ENCODE results near the gene CACNG6.
A peak's percentile ranks its signal among the peaks of the same experiment; 100 is the strongest.

The CACNG6 gene

DNA sequence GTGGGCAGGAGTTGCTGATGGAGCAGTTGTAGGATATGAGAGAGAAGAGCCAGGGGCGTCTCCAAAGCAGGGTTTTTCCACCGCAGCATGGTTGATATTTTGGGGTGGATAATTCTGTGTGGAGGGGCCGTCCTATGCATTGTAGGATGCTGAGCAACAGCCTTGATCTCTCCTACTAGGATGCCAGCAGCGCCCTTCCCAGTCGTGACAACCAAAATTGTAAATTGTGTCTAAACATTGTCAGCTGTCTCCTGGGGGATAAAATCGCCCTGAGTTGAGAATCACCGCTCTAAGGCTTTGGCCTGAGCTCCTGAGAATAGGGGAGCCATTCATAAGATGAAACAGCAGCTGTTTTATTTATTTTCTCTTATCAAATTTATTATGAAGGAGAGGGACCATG is 24.5 kb upstream of the CACNG6 start:
- no peak for DNase-seq (ENCODE audit: low read depth)

DNA sequence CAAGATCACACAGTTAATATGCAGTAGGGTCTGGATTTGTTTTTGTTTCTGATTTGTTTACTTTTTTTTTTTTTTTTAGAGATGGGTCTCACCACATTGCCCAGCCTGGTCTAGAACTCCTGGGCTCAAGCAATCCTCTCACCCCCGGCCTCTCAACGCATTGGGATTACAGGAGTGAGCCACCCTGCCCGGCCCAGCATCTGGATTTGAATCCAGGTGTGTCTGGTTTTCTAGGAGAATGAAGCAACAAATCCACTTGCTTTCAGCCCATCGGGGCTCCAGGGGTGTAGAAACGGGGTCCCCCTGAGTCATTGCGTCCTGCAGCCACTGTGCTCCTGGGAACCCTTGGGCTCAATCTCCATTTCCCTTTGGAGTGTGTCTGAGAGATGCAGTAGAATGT is 22.1 kb upstream of the CACNG6 start:
- no peak for DNase-seq (ENCODE audit: low read depth)

DNA sequence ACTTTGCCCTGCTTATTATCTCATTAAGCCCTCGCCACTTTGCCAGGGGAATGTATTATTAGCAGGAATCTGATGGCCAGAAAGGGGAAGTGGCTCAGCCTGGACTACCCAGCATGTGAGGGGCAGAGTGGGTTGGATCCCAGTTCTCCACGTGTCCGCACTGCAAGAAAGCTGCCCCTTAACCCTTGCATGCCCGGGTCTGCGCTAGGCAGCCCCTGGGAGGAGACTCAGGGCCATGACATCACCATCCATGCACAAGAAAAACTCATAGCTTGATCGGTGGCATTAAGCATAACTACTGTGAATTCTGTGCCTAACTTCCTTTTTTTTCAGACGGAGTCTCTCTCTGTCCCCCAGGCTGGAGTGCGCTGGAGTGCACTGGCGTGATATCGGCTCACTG is 19.8 kb upstream of the CACNG6 start:
- DNase-seq (ENCODE audit: low read depth), result no peak

GRCh38 chr19:53977429-53977990 is 13.9 kb upstream of the CACNG6 start:
- peak; percentile 40 for DNase-seq (ENCODE audit: low read depth)

DNA sequence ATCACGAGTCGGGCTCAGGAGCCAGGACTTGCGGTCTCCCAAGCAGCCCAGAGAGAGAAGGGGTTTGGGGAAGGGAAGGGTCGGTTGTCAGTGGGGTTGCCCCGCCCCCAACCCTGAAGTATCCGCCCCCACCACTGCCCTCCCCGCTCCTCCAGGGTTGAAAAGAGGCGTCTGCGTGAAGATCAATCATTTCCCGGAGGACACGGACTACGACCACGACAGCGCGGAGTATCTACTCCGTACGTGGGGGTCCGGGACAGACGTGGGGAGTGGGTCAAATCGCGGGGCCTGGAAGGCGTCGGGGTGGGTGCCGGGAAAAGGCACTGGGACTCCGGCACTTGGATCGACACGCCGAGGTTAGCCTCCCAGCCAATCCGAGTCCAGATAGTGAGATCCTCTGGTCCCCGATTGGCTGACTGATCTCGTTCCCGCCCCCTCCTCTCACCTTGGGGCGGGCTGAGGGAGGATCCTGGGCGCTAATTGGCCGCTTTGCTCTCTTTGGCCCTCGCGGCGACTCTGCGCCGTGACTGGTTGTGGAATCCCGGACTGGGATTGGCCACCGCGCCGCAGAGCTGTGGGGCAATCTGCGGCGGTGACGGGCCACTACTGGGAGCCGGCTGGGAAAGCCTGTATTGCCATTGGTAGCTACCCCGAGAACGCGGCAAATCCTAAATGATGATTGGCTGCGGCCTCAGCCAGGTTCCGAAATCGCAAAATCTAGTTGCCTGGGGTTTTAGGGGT is 13.3 kb upstream of the CACNG6 start:
- no peak for DNase-seq (ENCODE audit: low read depth)

DNA sequence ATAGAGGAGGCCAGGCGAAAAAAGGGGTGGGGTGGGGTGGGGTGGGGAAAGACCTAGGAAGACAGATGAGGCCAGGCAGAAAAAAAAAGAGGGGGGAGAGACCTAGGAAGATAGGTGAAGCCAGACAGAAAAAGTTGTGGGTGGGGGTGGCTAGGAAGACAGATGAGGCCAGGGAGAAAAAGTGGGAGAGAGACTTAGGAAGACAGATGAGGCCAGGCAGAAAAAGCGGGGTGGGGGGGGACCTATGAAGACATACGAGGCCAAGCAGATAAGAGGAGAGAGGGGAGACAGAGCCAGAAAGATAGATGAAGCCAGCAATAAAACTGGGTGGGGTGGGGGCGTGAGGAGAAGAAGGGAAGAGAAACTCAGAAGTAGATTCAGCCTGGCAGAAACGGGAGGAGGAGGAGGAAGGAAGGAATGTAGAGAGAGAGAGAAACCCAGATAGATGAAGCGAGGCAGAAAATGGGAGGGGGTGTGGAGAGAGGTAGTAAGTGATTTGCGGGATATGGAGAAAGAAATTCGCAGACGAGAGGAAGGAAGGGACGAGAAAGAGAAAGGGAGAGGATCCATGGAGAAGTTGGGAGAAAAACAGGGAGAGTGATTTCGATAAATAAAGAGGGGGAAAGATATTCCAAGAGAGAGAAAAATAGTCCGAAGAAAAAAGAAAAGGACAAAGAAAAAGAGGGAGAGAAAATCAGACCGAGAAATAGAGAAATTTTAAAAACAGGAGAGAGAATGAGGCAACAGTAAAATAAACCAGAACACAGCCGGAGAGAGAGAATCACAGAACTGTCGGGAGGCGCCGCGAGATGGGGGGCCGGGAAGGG is 12.2 kb upstream of the CACNG6 start:
- no peak for DNase-seq (ENCODE audit: low read depth)

- DNase-seq (ENCODE audit: low read depth), result no peak
These were observed 10.7 kb upstream of the CACNG6 start for GRCh38 chr19:53980539-53981375.

DNA sequence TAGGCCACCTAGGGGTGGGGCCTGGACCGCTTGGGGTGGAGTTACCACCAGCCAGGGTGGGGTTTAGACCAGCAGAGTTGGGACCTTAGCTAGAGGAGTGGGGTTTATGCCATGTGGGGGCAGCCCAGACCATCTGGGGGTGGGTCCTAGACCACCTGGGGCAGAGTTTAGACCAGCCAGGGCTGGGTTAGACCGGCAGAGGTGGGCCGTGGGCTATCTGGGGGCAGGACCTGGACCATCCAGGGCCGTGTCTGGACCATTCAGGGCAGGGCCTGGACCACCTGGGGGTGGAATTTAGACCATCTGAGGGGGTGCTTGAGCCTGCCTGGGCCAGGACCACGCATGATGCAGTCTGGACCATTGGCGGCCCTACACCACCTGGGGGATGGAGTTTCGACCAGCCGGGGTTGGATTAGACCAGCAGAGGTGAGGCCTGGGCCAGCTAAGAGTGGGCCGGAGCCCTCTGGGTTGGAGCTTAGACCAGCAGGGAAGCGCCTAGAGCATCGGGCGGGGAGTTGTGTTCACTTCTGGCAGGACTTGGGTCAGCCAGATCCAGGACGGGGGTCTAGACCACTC is 10.0 kb upstream of the CACNG6 start:
- no peak for DNase-seq (ENCODE audit: low read depth)

DNA sequence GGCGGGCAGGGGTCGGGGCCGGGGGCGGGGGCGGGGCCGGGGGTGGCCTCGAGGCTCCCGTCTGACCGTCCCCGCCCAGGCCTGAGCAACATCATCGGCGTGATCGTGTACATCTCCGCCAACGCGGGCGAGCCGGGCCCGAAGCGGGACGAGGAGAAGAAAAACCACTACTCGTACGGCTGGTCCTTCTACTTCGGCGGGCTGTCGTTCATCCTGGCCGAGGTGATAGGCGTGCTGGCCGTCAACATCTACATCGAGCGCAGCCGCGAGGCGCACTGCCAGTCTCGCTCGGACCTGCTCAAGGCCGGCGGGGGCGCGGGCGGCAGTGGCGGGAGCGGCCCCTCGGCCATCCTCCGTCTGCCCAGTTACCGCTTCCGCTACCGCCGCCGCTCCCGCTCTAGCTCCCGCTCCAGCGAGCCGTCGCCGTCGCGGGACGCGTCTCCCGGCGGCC is 9.4 kb upstream of the CACNG6 start:
- no peak for DNase-seq (ENCODE audit: low read depth)

- no peak for DNase-seq (ENCODE audit: low read depth)
These were observed 8.8 kb upstream of the CACNG6 start for GRCh38 chr19:53982611-53983010.

GRCh38 chr19:53983457-53984289 is 7.8 kb upstream of the CACNG6 start:
- no peak for DNase-seq (ENCODE audit: low read depth)

- no peak for DNase-seq (ENCODE audit: low read depth)
These were observed 5.6 kb upstream of the CACNG6 start for GRCh38 chr19:53985863-53986262.

DNA sequence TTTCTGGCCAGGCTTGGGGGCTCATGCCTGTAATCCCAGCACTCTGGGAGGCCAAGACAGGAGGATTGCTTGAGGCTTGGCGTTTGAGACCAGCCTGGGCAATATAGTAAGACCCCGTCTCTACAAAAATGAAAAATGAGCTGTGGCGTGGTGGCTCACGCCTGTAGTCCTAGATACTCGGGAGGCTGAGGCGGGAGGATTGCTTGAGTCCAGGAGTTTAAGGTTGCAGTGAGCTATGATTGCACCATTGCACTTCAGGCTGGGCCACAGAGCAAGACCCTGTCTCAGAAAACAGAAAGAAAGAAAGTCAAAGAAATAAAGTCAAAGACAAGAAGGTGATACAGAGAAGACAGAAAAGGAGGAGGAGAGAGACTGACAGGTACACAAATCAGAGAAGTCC is 2.5 kb upstream of the CACNG6 start:
- DNase-seq (ENCODE audit: low read depth), result no peak

- DNase-seq (ENCODE audit: low read depth), result no peak
These were observed 1.6 kb upstream of the CACNG6 start for GRCh38 chr19:53989600-53990533.

GRCh38 chr19:53992211-53992610 is 774 bp downstream of the CACNG6 start:
- DNase-seq (ENCODE audit: low read depth), result no peak

DNA sequence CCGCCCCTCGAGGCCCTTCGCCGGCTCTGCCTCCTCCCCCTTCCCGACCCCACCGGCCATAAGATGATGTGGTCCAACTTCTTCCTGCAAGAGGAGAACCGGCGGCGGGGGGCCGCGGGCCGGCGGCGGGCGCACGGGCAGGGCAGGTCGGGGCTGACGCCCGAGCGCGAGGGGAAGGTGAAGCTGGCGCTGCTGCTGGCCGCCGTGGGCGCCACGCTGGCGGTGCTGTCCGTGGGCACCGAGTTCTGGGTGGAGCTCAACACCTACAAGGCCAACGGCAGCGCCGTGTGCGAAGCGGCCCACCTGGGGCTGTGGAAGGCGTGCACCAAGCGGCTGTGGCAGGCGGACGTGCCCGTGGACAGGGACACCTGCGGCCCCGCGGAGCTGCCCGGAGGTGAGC is 1.4 kb downstream of the CACNG6 start:
- no peak for DNase-seq (ENCODE audit: low read depth)

- no peak for DNase-seq (ENCODE audit: low read depth)
These were observed 2.0 kb downstream of the CACNG6 start for GRCh38 chr19:53993448-53993847.

DNA sequence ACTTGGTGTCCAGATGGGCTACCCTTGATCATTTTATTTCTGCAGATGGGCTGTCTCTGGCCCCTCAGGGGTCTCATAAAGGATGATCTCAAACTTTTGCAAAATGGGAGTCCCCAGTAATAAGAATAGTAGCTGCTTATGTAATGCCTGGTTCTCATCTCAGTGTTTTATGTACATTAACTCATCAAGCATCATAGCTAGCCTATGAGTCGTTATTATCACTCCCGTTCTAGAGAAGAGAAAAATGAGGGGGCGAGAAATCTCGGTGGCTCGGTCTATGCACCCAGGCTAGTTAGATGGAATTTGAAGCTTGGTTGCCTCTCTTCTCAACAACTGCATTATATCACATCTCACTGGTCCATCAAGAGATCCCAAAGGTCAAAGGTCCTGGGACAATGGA is 3.4 kb downstream of the CACNG6 start:
- DNase-seq (ENCODE audit: low read depth), result no peak

DNA sequence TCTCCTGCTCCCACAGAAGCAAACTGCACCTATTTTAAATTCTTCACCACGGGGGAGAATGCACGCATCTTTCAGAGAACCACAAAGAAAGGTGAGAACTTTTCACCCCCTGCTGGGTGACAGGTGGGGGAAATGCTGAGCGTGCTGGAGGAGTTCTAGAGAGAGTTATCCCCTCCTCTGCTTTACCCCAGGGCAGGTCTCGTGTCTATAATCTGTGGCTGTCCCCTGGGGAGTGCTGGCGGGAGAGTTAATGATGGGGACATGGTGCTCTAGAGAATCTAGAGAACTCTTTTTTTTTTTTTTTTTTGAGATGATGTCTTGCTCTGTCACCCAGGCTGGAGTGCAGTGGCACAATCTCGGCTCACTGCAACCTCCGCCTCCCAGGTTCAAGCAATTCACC is 6.8 kb downstream of the CACNG6 start:
- DNase-seq (ENCODE audit: low read depth), result no peak

DNA sequence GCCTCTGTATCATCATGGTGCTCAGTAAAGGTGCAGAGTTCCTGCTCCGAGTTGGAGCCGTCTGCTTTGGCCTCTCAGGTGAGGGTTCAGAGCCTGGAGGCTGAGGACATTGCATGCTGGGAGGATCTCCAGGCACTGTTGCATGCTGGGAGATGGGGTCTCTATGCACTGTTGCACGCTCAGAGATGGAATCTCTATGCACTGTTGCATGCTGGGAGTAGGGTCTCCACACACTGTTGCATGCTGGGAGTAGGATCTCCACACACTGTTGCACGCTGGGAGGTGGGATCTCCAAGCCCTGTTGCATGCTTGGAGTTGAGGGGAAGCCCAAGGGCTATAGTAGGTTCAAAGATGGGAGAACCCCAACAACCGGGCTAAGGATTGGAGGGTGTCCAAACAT is 8.3 kb downstream of the CACNG6 start:
- DNase-seq (ENCODE audit: low read depth), result no peak

Data from stimulated activated CD8-positive, alpha-beta memory T cell treated with anti-CD3 and anti-CD28 coated beads, Interleukin-12 subunit alpha, Interleukin-12 subunit beta, amount 100 ng/mL, for 1 hour (primary cell).